ENCODE data around the gene CDC45.

Gene CDC45

GRCh38 chr22:19448076-19448607 lies 31.6 kb upstream of the CDC45 start:
- DNase-seq: peak; percentile 85

GRCh38 chr22:19448739-19449421 lies 30.8 kb upstream of the CDC45 start:
- DNase-seq: no peak

GRCh38 chr22:19449422-19449767 lies 30.3 kb upstream of the CDC45 start:
- no peak for DNase-seq

DNA sequence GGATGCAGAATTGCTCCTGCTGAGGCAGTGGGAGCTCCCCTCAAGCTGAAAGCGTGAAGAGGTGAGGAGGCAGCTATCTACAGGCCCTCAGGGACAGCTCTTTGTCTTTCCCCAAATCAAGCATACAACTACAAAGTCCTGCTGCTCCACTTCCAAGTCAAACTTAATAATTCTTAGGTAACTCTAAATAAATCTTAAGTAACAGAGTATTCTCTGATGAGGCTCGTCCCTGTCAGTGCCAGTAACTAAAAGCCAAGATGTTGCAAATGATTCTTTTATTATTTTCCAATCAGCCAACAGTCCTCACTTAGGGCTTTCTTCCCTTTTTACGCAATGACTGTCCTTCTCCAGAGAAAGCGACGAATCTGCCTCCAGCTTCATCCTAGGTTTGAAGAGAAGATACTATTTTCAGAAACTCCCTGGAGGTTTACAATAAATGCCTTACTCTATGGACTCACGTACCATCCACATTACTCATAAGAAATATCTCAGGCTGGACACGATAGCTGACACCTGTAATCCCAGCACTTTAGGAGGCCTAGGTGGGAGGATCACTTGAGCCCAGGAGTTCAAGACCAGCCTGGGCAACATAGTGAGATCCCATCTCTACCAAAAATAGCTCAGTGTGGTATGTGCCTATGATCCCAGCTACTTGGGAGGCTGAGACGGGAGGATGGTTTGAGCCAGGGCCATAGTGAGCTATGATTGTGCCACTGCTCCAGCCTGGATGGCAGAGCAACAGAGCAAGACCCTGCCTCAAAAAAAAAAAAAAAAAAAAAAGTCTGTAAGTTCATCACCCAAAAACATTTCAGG lies 29.2 kb upstream of the CDC45 start:
- DNase-seq: no peak

GRCh38 chr22:19451570-19451969 lies 28.1 kb upstream of the CDC45 start:
- no peak for DNase-seq

DNA sequence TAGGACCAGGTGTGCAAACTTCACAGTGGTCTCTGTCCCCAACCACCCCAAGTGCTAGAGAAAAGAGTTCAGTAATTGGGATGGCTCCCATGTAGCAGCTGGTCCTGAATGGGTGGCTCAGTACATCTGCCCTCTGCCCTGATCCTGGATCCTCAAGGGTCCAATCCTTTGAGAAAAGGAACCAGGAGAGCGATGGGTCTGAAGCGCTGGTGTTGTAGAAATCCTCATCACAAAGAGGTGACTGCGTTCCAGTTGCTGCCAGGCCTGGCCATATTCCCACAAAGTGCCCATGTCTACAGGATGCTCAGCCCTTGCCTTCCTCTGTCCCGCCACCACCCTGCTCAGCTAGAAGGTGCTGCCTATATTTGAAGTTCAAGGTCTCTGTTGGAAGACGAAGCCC lies 26.0 kb upstream of the CDC45 start:
- DNase-seq: no peak

- no peak for DNase-seq
Observed at GRCh38 chr22:19454156-19454555, 25.6 kb upstream of the CDC45 start.

- no peak for DNase-seq
Observed at GRCh38 chr22:19455033-19455432, 24.7 kb upstream of the CDC45 start.

GRCh38 chr22:19455585-19456370 lies 23.9 kb upstream of the CDC45 start:
- DNase-seq: no peak

GRCh38 chr22:19456541-19456940 lies 23.2 kb upstream of the CDC45 start:
- no peak for DNase-seq

DNA sequence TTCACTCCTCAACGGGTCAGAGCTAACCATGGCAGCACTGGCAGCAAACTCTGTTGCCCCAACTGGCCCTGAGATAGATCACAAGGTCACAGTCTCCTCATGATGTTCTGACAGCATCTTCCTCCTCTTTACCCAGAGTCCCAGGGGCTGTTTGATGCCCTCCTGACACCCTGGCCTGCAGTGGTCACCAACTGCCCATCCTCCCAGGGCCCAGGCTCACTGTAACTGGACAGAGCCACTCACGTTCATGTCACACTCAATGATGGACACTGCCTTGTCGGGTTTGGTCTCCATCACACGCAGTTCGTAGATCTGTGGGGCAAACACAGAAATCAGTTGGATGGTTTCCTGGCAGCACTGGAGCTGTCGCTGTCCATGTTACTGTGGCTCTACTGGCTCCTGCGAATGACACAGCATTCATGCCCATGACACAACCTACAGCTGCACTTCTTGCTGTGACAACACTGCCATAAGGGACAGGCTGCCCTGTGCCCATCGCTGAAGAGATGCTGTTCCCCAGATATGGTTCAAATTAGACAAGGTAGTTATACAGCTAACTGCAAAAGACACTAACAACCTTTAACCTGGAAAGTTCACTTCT lies 21.8 kb upstream of the CDC45 start:
- no peak for DNase-seq

- DNase-seq: no peak
Observed at GRCh38 chr22:19460036-19460435, 19.7 kb upstream of the CDC45 start.

DNA sequence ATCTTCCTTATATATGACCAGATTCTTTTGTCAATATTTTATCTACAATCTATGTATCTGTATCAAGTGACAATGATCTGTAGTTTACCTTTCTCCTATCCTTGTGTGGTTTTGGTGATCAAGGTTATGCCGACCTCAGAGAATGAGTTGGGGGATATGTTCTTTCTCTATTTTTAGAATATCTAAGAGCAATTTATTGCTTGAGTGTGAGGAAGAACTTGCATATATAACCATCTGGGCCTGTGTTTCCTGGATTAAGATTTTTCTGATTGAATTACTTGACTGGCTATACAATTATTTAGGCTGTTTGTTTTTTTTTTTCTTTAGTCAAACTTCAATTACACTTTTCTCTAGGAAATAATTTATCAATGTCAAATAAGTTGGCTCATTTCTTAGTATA lies 18.2 kb upstream of the CDC45 start:
- no peak for DNase-seq

GRCh38 chr22:19463008-19463407 lies 16.7 kb upstream of the CDC45 start:
- DNase-seq: no peak

DNA sequence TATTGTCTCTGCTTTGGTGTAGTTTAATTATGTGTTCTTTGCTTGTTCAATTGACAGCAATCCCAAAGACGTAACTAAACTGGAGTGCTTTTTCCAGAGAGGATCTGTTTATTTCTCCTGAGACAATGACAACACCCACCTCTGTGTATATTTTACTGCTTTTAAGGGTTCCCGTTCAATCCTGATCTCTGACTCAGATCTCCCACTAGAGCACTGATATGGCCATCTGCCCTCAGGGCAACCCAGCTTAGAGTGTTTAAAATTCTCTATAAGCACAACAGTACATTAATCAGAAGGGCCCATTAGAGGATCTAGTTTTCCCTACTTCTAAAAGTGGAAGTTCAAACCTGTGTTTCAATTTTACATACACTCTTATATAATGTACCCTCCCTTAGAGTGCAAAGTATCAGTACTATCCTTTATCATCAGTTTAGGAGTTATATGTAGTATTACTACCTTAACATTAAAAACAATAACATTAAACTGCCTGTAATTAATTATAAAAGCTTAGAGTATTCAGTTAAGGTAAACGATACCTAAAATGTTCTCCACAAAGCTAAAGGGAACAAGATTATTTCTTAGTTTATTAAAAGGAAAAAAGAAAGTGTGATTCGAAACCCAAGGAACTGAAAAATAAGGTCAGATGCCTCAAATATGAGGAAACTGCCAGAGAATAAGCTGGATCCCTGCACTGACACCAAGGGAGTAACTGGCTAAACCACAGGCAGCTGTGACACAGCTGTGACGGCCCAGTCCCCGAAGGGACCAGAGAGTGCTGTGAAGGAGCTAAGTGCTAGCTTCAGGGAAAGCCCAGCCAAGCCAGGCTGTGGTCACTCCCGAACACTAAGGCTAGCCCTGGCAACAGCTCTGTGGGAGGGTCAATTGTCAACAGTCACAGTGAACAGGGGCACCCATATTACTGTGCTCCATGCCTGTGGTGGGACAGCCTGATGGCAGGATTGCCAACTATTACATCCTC lies 15.9 kb upstream of the CDC45 start:
- DNase-seq: no peak

DNA sequence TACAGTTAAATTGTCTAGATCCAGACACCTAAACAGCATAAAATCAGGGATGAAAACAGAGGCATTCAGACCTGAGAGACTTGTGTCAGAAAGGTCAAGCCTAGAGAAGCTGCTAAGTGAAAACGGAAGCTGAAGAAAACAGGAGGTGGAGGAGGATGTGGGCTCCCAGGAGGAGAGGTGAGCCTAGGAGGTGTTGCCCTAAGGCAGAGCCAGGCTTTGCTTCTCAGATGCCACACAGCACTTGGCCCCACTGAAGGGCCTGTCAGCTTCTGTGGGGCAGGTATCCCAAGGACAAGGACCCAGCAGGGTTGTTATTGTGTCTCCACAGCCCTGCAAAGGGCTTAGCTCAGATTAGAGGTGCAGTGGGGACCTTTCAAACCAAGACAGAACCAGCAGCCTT lies 15.2 kb upstream of the CDC45 start:
- DNase-seq: no peak

GRCh38 chr22:19464975-19465374 lies 14.7 kb upstream of the CDC45 start:
- DNase-seq: no peak

DNA sequence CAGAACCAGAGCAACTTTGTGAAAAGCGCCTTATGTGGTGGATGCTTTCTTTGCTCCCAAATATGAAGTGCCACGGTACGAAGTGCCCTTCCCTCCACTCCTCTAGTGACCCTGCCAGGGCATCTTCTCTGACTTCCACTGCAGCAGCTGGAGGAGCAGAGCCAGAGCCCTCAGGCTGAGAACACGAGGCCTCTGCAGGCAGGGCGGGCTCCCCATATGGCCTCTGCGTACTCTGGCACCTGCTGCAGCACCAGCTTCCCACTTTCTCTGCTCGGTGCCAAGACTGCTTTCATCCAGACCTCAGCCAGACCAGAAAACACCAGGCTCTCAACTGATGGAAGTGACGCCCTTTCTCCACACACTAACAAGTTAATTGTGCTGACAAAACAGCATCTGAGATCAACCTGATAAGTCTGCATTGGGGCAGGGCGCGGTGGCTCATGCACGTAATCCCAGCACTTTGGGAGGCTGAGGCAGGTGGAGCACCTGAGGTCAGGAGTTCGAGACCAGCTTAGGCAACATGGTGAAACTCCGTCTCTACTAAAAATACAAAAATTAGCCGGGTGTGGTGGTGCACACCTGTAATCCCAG lies 13.5 kb upstream of the CDC45 start:
- no peak for DNase-seq

- DNase-seq: no peak
Observed at GRCh38 chr22:19466848-19467752, 12.6 kb upstream of the CDC45 start.

DNA sequence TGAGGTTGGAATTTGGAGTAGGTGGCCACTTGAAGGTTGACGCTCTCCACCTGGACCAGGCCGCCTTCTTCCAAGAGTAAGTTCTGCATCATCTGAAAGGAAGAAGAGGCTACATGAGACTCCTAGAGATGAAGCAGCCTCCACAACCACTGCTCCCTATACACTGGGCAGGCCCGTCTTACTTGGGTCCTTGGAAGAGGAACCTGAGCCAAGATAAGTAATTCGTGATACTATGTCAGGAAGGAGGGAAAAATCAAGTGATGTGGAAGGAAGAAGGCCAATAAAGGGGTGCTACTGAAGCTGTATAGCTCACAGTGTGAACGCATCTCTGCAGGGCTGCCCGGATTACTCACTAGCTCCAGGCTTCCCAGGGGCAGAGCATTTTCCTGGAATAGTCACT lies 11.8 kb upstream of the CDC45 start:
- DNase-seq: no peak
